H9 (cell line): ENCODE results near the gene MYL10. TPM values are rescaled to one million over a fixed set of nuclear protein-coding genes. Genes with fewer than 3 reads are reported as not detected.

Experiments used
- DNase-seq: peaks from one replicate; pipeline ENCODE4 v3.0.0-alpha.2; 2017
- H2AFZ ChIP-seq: one replicate; pipeline ENCODE4 v1.6.1; 2013; ENCODE audit warnings: mild to moderate bottlenecking, low read length, control low read depth, moderate library complexity
- H2AK5ac ChIP-seq: 2 replicates; pipeline ENCODE4 v1.6.1; 2013; ENCODE audit warnings: low read length, control low read depth, mixed read lengths; ENCODE audit not compliant: insufficient read length
- H2BK120ac ChIP-seq: one replicate; pipeline ENCODE4 v1.6.1; 2013; ENCODE audit warnings: low read depth, mild to moderate bottlenecking, low read length, control low read depth, inconsistent platforms; ENCODE audit not compliant: poor library complexity, severe bottlenecking
- H2BK12ac ChIP-seq: 2 replicates; pipeline ENCODE4 v1.6.1; 2013; ENCODE audit warnings: low read length, control low read depth, mixed read lengths, low read depth; ENCODE audit not compliant: insufficient read length
- H2BK15ac ChIP-seq: 2 replicates; pipeline ENCODE4 v1.6.1; 2013; ENCODE audit warnings: low read depth, low read length, control low read depth
- H2BK20ac ChIP-seq: one replicate; pipeline ENCODE4 v1.6.1; 2013; ENCODE audit warnings: low read depth, mild to moderate bottlenecking, low read length, control low read depth, inconsistent platforms; ENCODE audit not compliant: poor library complexity, severe bottlenecking
- H2BK5ac ChIP-seq: 2 replicates; pipeline ENCODE4 v1.6.1; 2013; ENCODE audit warnings: low read length, control low read depth, mixed read lengths; ENCODE audit not compliant: insufficient read length
- H3K14ac ChIP-seq: 2 replicates; pipeline ENCODE4 v1.6.1; 2013; ENCODE audit warnings: low read length, control low read depth; ENCODE audit not compliant: insufficient read depth
- H3K18ac ChIP-seq: 2 replicates; pipeline ENCODE4 v1.6.1; 2013; ENCODE audit warnings: low read depth, mild to moderate bottlenecking, mixed read lengths, low read length, control low read depth; ENCODE audit not compliant: insufficient read length
- H3K23ac ChIP-seq: 2 replicates; pipeline ENCODE4 v1.6.1; 2013; ENCODE audit warnings: low read length, control low read depth, mixed read lengths, low read depth; ENCODE audit not compliant: insufficient read length
- H3K23me2 ChIP-seq: 2 replicates; pipeline ENCODE4 v1.6.1; 2013; ENCODE audit warnings: low read depth, mild to moderate bottlenecking, mixed read lengths, low read length, control low read depth; ENCODE audit not compliant: insufficient read length, poor library complexity, severe bottlenecking
- H3K27ac ChIP-seq: 2 replicates; pipeline ENCODE4 v1.5.1; 2013; ENCODE audit warnings: low read length, control low read depth, mixed read lengths, low read depth; ENCODE audit not compliant: insufficient read length
- H3K27me3 ChIP-seq: 2 replicates; pipeline ENCODE4 v1.6.1; 2013; ENCODE audit warnings: low read length, control low read depth, inconsistent platforms; ENCODE audit not compliant: insufficient read depth
- H3K4ac ChIP-seq: 2 replicates; pipeline ENCODE4 v1.6.1; 2013; ENCODE audit warnings: low read depth, mild to moderate bottlenecking, control low read depth, inconsistent platforms, low read length, moderate library complexity
- H3K4me1 ChIP-seq: 2 replicates; pipeline ENCODE4 v1.6.1; 2013; ENCODE audit warnings: low read length, control low read depth, inconsistent platforms; ENCODE audit not compliant: insufficient read depth
- H3K4me2 ChIP-seq: 2 replicates; pipeline ENCODE4 v1.6.1; 2013; ENCODE audit warnings: low read length, control low read depth, mixed read lengths; ENCODE audit not compliant: insufficient read length, insufficient read depth
- H3K56ac ChIP-seq: 2 replicates; pipeline ENCODE4 v1.6.1; 2013; ENCODE audit warnings: low read depth, mild to moderate bottlenecking, mixed read lengths, low read length, control low read depth; ENCODE audit not compliant: insufficient read length
- H3K79me1 ChIP-seq: 2 replicates; pipeline ENCODE4 v1.6.1; 2013; ENCODE audit warnings: low read depth, mild to moderate bottlenecking, moderate library complexity, low read length, control low read depth, inconsistent platforms; ENCODE audit not compliant: insufficient read depth, poor library complexity, severe bottlenecking
- H3K79me2 ChIP-seq: 2 replicates; pipeline ENCODE4 v1.6.1; 2013; ENCODE audit warnings: low read length, control low read depth, inconsistent platforms; ENCODE audit not compliant: insufficient read depth
- H3K9ac ChIP-seq: 2 replicates; pipeline ENCODE4 v1.6.1; 2013; ENCODE audit warnings: low read length, control low read depth, mixed read lengths; ENCODE audit not compliant: insufficient read length; ENCODE audit errors: extremely low read depth
- H3K9me3 ChIP-seq: one replicate; pipeline ENCODE4 v1.6.1; 2013; ENCODE audit warnings: low read depth, low read length, inconsistent platforms; ENCODE audit not compliant: control insufficient read depth
- H3T11ph ChIP-seq: one replicate; pipeline ENCODE4 v1.6.1; 2013; ENCODE audit warnings: mild to moderate bottlenecking, low read length, control low read depth, inconsistent platforms
- H4K20me1 ChIP-seq: one replicate; pipeline ENCODE4 v1.6.1; 2013; ENCODE audit not compliant: control insufficient read depth, insufficient read length, insufficient read depth
- H4K5ac ChIP-seq: 2 replicates; pipeline ENCODE4 v1.6.1; 2013; ENCODE audit warnings: low read depth, mild to moderate bottlenecking, mixed read lengths, low read length, control low read depth; ENCODE audit not compliant: insufficient read length
- H4K8ac ChIP-seq: replicated peaks from 2 replicates; pipeline ENCODE4 v1.6.1; 2013; ENCODE audit warnings: low read length, control low read depth, mixed read lengths, low read depth; ENCODE audit not compliant: insufficient read length
- H4K91ac ChIP-seq: 2 replicates; pipeline ENCODE4 v1.6.1; 2013; ENCODE audit warnings: low read depth, mild to moderate bottlenecking, moderate library complexity, mixed read lengths, low read length, control low read depth; ENCODE audit not compliant: insufficient read length
- H3K27ac Mint-ChIP-seq, 3 experiments: 2 replicates in 2 of 3; 3 replicates in 1 of 3; pipeline ENCODE4 v1.8.0; 2020 to 2021; ENCODE audit warnings: mixed read lengths in 3 of 3, mild to moderate bottlenecking in 1 of 3, moderate library complexity in 1 of 3
- H3K27me3 Mint-ChIP-seq: 2 replicates; pipeline ENCODE4 v1.8.0; 2021; ENCODE audit warnings: low read depth, mild to moderate bottlenecking, moderate library complexity, mixed read lengths
- H3K36me3 Mint-ChIP-seq, 3 experiments: 2 replicates in 2 of 3; 3 replicates in 1 of 3; pipeline ENCODE4 v1.8.0; 2020 to 2021; ENCODE audit warnings: low read depth in 3 of 3, mixed read lengths in 3 of 3; ENCODE audit not compliant: insufficient read depth in 1 of 3
- H3K4me1 Mint-ChIP-seq, 2 experiments: 2 replicates each; pipeline ENCODE4 v1.8.0; 2020; ENCODE audit warnings: mixed read lengths in 2 of 2
- H3K4me3 Mint-ChIP-seq, 2 experiments: 2 replicates in 1 of 2; 3 replicates in 1 of 2; pipeline ENCODE4 v1.8.0; 2020 to 2021; ENCODE audit warnings: mild to moderate bottlenecking in 2 of 2, mixed read lengths in 2 of 2, moderate library complexity in 1 of 2
- H3K9me3 Mint-ChIP-seq, 2 experiments: 2 replicates in 1 of 2; 3 replicates in 1 of 2; pipeline ENCODE4 v1.8.0; 2020; ENCODE audit warnings: mild to moderate bottlenecking in 2 of 2, mixed read lengths in 2 of 2, moderate library complexity in 1 of 2
- CTCF ChIP-seq: fragments of 200-600 bp; sonication (generic); conservative IDR thresholded peaks from 3 replicates; pipeline ENCODE4 v1.8.0; 2021; ENCODE audit warnings: antibody characterized with exemption, mild to moderate bottlenecking
- WGBS: extraction: QIAGEN DNeasy Blood & Tissue Kit; methylation state at CpG from one replicate; pipeline ENCODE4 v1.1.7; 2013; ENCODE audit warnings: missing lambda C conversion rate, low lambda C conversion rate, mixed read lengths; ENCODE audit not compliant: insufficient read length; ENCODE audit errors: extremely low coverage; 5-methylcytosine and 5-hydroxymethylcytosine counted together
- total RNA-seq: library from RNA; stranded (reverse); gene quantifications from 2 replicates; pipeline ENCODE4 v1.2.1, GENCODE V29; 2021

Gene MYL10
- total RNA-seq, 1 experiment from 2014 or later: 0.50 TPM

- H3K27me3 Mint-ChIP-seq: peaks cover 13% of the 10 kb centered on the region
- Histone ChIP-seq H3K27ac (no peak overlapping the region), H3K14ac (no peak overlapping the region), H2BK5ac (no peak overlapping the region), H2BK12ac (no peak overlapping the region), H3K9me3 (no peaks in the 10 kb centered on the region), H4K8ac (no peak overlapping the region), H3K79me1 (no peaks in the 10 kb centered on the region), H2BK120ac (no peak overlapping the region), H2AFZ (no peak overlapping the region), H3K23me2 (no peaks in the 10 kb centered on the region), H4K5ac (no peak overlapping the region), H2AK5ac (no peak overlapping the region), H3K79me2 (no peaks in the 10 kb centered on the region), H3K4me1 (peaks cover 6% of the 10 kb centered on the region; the same call in 1 of the 2 replicates), H4K91ac (no peak overlapping the region), H3K18ac (no peak overlapping the region), H4K20me1 (no peaks in the 10 kb centered on the region), H3K23ac (no peak overlapping the region), H3T11ph (no peak overlapping the region), H3K4ac (no peak overlapping the region), H3K56ac (no peak overlapping the region), H3K27me3 (no peaks in the 10 kb centered on the region), H2BK20ac (no peak overlapping the region), H2BK15ac (no peak overlapping the region), H3K9ac (no peak overlapping the region), H3K4me2 (no peak overlapping the region)
- no peaks in the 10 kb centered on the region; a peak in 2 of 5 replicates for H3K9me3 Mint-ChIP-seq
- peaks cover 17 to 27% of the 10 kb centered on the region in 2 experiments for H3K4me1 Mint-ChIP-seq
- no peaks in the 10 kb centered on the region for H3K36me3 Mint-ChIP-seq
- H3K27ac Mint-ChIP-seq: no peak overlapping the region
- DNase-seq: no peak
- TF ChIP-seq CTCF: no peak
- H3K4me3 Mint-ChIP-seq: no peak overlapping the region
- WGBS: no CpG with 5 or more reads among the region's 20 CpGs
Measured at GRCh38 chr7:101618207-101618839, 10.8 kb downstream of the MYL10 start.
